Glutamatergic neuron (in vitro differentiated cells): ENCODE results near the gene VSTM4. TPM values are rescaled to one million over a fixed set of nuclear protein-coding genes. Genes with fewer than 3 reads are reported as not detected.

ENCODE experiments used
- DNase-seq: peaks from one replicate; pipeline ENCODE4 v3.0.0; 2022
- H3K27ac Mint-ChIP-seq: one replicate; pipeline ENCODE4 v1.8.0; 2020; ENCODE audit warnings: mild to moderate bottlenecking, mixed read lengths, inconsistent platforms; ENCODE audit not compliant: unreplicated experiment
- H3K27me3 Mint-ChIP-seq: one replicate; pipeline ENCODE4 v1.8.0; 2020; ENCODE audit warnings: mild to moderate bottlenecking, moderate library complexity, mixed read lengths, inconsistent platforms; ENCODE audit not compliant: unreplicated experiment
- H3K36me3 Mint-ChIP-seq: one replicate; pipeline ENCODE4 v1.8.0; 2020; ENCODE audit warnings: mild to moderate bottlenecking, mixed read lengths, inconsistent platforms; ENCODE audit not compliant: unreplicated experiment
- H3K4me1 Mint-ChIP-seq: one replicate; pipeline ENCODE4 v1.8.0; 2020; ENCODE audit warnings: mild to moderate bottlenecking, low read depth, mixed read lengths, inconsistent platforms; ENCODE audit not compliant: unreplicated experiment
- H3K4me3 Mint-ChIP-seq: one replicate; pipeline ENCODE4 v1.8.0; 2020; ENCODE audit warnings: mild to moderate bottlenecking, mixed read lengths, inconsistent platforms; ENCODE audit not compliant: unreplicated experiment
- H3K9me3 Mint-ChIP-seq: one replicate; pipeline ENCODE4 v1.8.0; 2020; ENCODE audit warnings: mild to moderate bottlenecking, moderate library complexity, mixed read lengths, inconsistent platforms; ENCODE audit not compliant: unreplicated experiment
- total RNA-seq: library from RNA; stranded (reverse); fragmentation: NEBNext Ultra II Directional; extraction: Animal tissue kit (Norgen Biotek cat#: 25700); gene quantifications from one replicate; pipeline ENCODE4 v1.2.1, GENCODE V29; 2021; ENCODE audit not compliant: unreplicated experiment
- TF ChIP-seq, protein P1 (sequence below): fragments of 200-600 bp; sonication (generic); IDR thresholded peaks from one replicate; pipeline ENCODE4 v1.5.0; 2021; ENCODE audit not compliant: partially characterized antibody, unreplicated experiment

The VSTM4 gene
- total RNA-seq, 1 donor from 2014 or later: 2.0 TPM

DNA sequence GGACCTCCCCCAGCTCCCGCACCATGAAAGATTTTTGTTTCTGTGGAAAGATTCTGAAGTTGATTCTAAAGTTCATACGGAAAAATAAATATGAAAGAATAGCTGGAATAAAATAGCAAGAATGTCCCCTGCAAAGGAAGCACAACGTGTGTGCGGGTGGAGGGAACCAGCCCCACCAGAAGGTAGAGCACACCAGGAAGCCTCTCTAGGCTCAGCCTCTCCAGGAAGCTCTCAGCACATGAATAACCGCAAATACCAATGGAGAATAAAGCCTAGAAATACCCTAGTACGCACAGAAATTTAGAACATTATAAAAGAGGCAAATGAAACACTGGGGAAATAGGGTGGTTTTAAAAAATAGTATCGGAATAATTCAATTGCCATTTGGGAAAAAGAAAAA, 43.1 kb upstream of the VSTM4 start:
- Mint-ChIP-seq H3K36me3 (no peaks in the 10 kb centered on the region), H3K4me3 (no peak overlapping the region), H3K27me3 (peaks cover 2% of the 10 kb centered on the region), H3K9me3 (peaks cover 1% of the 10 kb centered on the region), H3K4me1 (peaks cover 7% of the 10 kb centered on the region), H3K27ac (no peak overlapping the region)
- TF ChIP-seq, protein P1, sequence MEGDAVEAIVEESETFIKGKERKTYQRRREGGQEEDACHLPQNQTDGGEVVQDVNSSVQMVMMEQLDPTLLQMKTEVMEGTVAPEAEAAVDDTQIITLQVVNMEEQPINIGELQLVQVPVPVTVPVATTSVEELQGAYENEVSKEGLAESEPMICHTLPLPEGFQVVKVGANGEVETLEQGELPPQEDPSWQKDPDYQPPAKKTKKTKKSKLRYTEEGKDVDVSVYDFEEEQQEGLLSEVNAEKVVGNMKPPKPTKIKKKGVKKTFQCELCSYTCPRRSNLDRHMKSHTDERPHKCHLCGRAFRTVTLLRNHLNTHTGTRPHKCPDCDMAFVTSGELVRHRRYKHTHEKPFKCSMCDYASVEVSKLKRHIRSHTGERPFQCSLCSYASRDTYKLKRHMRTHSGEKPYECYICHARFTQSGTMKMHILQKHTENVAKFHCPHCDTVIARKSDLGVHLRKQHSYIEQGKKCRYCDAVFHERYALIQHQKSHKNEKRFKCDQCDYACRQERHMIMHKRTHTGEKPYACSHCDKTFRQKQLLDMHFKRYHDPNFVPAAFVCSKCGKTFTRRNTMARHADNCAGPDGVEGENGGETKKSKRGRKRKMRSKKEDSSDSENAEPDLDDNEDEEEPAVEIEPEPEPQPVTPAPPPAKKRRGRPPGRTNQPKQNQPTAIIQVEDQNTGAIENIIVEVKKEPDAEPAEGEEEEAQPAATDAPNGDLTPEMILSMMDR: no peak
- DNase-seq: no peak

DNA sequence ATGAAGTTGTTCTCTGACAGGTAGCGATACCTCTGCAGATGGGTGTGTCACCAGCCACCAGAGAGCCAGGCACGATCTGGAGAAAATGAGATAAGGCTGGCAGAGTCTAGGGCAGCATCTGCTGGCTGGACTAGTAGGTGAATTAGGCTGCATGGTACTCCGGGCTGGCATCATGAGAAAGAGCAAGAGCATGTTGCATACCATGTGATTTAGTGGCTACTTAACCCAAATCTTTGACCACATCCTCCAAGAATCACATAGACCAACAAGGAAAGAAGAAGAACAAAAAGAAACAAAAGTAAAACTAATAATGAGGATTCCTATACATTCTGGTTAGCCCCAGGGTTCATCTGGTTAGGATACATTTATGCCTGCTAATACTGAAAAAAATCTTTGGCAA, 41.9 kb upstream of the VSTM4 start:
- H3K4me1 Mint-ChIP-seq: peaks cover 7% of the 10 kb centered on the region
- no peak overlapping the region for H3K4me3 Mint-ChIP-seq
- H3K9me3 Mint-ChIP-seq: peaks cover 1% of the 10 kb centered on the region
- no peak for DNase-seq
- TF ChIP-seq, protein P1: no peak
- no peaks in the 10 kb centered on the region for H3K36me3 Mint-ChIP-seq
- no peak overlapping the region for H3K27ac Mint-ChIP-seq
- H3K27me3 Mint-ChIP-seq: no peaks in the 10 kb centered on the region

DNA sequence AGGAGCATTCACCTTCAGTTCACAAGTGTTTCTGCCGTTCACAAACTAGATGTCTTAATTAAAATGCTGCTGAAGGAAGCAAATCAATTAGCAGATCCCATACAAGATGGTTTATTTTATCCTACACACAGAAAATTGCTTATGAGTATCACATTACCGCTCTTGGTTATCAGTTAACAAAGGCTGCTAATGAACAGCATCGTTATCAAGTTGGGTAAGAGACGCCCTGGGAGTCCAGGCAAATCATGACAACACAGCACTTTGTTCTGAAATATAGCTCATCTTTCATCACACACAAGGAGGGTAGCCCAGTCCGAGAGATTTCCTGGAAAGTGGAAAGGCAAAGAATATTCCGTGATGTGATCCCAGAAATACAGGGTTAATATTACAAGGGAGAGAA, 39.3 kb upstream of the VSTM4 start:
- Mint-ChIP-seq H3K9me3 (no peaks in the 10 kb centered on the region), H3K4me3 (no peak overlapping the region), H3K27me3 (no peaks in the 10 kb centered on the region), H3K36me3 (no peaks in the 10 kb centered on the region), H3K27ac (no peak overlapping the region), H3K4me1 (peaks cover 7% of the 10 kb centered on the region)
- DNase-seq: no peak
- TF ChIP-seq, protein P1: no peak

DNA sequence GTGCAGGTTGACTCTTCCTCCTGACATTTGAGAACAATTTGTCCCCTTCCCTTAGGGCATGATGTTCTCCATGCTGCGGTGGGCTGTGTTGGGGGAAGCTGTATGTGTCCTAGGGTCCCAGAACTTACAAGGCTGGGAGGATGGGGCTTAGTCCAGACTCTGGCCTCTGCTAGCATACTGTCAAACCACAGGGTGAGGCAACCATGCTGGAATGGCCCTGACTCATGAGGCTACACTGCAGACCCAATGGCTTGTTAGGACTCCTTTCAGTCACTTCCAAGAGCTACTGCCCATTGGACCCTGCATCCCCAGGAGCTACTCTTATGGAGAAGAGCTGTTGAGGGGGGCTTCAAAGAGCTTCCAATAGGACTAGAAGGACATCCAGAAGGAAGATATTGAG, 38.6 kb upstream of the VSTM4 start:
- no peaks in the 10 kb centered on the region for H3K27me3 Mint-ChIP-seq
- H3K4me3 Mint-ChIP-seq: no peak overlapping the region
- H3K9me3 Mint-ChIP-seq: no peaks in the 10 kb centered on the region
- no peaks in the 10 kb centered on the region for H3K36me3 Mint-ChIP-seq
- no peak overlapping the region for H3K27ac Mint-ChIP-seq
- no peak for DNase-seq
- H3K4me1 Mint-ChIP-seq: peaks cover 7% of the 10 kb centered on the region
- TF ChIP-seq, protein P1: no peak

DNA sequence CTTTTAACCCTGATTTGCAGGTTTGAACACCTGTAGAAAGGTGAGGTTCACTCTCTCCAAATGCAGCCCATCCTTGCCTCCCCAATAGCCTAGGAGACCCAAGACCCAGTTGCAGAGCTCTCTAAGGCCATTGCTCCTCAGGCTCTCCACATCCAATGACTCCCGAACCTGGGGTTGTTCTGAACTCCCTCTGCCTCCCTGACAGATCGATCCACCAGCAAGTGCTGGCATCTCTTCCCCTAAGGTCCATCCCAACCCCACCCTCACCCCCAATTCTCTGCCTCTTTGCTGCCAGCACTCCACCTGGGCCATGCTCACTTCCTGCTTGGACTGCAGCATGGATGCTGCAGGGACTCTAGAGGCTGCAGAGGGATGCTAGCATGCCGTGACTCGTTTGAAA, 37.8 kb upstream of the VSTM4 start:
- peaks cover 2% of the 10 kb centered on the region for H3K9me3 Mint-ChIP-seq
- no peaks in the 10 kb centered on the region for H3K27me3 Mint-ChIP-seq
- TF ChIP-seq, protein P1: no peak
- H3K4me1 Mint-ChIP-seq: peaks cover 7% of the 10 kb centered on the region
- H3K36me3 Mint-ChIP-seq: no peaks in the 10 kb centered on the region
- H3K27ac Mint-ChIP-seq: no peak overlapping the region
- no peak for DNase-seq
- no peak overlapping the region for H3K4me3 Mint-ChIP-seq
